NCI-H748 treated with DMSO at 0.1 percent for 48 hours (cell line): Measurements from ENCODE around the gene ITGAL.
"Not testable (repeated sequence)": the region's sequence is repeated elsewhere in the genome, so short reads cannot be mapped to it uniquely, and the experiment has no call there.

Source experiments
- DNase-seq: peaks from one replicate; lab custom pipeline; 2025; lab: John Stamatoyannopoulos, UW

Gene ITGAL

DNA sequence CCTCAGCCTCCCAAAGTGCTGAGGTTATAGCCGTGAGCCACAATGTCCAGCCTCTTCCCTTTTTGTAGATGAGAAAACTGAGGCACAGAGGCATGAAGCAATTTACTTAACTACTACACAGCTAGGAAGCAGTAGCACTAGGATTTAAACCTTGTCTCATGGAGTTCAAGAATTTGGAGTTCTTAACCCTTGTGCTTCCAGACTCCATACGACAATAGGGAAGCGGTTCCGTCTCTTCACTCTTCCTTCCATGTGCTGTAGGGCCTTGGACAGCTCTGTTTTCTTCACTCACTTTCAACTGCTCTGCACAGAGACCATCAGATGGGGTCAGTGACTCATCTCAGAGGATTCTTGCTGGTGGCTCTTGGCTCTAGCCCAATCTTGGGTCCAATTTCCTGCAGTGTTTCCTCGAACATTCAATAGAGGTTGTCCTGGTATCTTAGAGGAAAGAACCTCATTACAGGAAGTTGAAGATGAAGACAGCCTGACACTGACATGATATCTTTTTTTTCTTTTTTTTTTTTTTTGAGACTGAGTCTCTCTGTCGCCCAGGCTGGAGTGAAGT lies 19.3 kb downstream of the ITGAL start:
- no peak for DNase-seq

- no peak for DNase-seq
Observed at GRCh38 chr16:30493941-30494488, 21.5 kb downstream of the ITGAL start.

- DNase-seq, result no peak
Observed at GRCh38 chr16:30494709-30495108, 22.2 kb downstream of the ITGAL start.

GRCh38 chr16:30499284-30499683 lies 26.7 kb downstream of the ITGAL start:
- DNase-seq, result no peak

DNA sequence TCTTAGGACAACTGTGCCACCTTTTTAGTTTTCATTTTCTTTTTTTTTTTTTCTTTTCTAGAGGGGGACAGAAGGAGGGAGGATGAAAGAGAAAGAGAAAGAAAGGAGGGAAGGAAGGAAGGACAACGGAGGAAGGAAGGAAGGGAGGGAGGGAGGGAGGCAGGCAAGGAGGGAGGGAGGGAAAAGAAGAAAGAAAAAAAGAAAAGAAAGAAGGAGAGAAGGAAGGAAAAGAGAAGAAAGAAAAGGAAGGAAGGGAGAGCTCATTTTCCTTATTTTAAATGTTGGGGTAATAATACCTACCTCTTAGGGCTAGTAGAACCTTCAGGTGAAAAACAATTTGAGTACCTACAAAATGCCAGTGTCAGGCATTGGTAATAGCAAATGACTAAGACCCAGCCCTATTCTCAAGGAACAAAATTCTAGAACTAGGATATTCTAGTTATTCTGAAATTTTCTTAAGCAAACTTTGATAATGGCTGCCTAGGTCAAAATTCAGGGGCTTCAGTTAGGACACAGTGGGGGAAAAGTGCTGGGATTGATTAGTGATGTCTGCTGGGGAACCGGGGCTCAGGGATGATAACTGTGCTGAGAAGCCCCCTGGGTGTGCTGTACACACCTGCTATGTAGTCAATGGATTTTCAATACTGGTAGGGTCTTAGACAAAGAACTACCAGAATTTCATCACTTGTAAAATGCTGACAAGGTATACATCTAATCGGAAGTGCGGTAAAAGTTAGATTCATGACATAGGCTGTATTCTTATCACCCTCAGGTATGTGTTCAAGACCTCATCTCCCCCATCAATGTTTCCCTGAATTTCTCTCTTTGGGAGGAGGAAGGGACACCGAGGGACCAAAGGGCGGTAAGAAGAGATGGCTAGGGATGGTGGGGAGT lies 31.1 kb downstream of the ITGAL start:
- no peak for DNase-seq

- DNase-seq, result no peak
Observed at GRCh38 chr16:30509081-30509765, 36.7 kb downstream of the ITGAL start.

DNA sequence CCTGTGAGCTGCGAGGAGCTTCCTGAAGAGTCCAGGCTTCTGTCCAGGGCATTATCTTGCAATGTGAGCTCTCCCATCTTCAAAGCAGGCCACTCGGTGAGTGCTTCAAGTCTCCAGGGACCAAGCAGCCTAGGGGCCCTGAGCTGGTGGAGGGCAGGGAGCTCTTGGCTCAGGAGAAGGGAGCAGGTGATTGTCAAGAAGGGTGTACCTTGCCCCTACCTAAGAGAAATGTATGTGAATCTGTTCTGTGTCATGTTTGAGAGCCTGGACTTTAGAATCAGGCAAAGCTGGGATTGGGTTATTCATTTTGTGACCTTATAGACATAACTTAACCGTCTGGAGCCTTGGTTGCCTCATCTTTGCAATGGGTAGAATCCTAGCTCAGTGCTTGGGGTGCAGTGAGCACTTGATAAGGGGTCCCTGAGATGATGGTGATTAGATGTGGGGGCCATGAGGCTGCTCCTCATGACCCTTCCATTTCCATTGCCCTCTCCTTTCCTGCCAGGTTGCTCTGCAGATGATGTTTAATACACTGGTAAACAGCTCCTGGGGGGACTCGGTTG lies 37.9 kb downstream of the ITGAL start:
- no peak for DNase-seq

- no peak for DNase-seq
Observed at GRCh38 chr16:30511509-30511908, 39.0 kb downstream of the ITGAL start.

GRCh38 chr16:30515275-30515674 lies 42.7 kb downstream of the ITGAL start:
- DNase-seq, result no peak

DNA sequence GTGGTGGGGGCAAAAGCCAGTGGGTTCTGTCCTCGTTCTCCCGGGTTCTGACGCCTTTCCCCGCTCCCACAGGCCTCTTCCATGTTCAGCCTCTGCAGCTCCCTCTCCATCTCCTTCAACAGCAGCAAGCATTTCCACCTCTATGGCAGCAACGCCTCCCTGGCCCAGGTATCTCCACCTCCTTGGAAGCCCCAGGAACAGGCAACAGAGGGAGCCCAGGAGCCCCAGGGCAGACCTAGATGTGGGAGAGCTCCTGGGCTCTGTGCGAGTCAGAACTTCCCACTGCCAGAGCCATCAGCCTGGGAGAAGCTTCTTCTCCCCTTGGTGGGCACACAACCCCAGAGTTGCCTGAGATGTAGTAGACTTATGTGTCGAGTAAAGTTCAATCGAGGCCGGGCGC lies 46.0 kb downstream of the ITGAL start:
- no peak for DNase-seq

DNA sequence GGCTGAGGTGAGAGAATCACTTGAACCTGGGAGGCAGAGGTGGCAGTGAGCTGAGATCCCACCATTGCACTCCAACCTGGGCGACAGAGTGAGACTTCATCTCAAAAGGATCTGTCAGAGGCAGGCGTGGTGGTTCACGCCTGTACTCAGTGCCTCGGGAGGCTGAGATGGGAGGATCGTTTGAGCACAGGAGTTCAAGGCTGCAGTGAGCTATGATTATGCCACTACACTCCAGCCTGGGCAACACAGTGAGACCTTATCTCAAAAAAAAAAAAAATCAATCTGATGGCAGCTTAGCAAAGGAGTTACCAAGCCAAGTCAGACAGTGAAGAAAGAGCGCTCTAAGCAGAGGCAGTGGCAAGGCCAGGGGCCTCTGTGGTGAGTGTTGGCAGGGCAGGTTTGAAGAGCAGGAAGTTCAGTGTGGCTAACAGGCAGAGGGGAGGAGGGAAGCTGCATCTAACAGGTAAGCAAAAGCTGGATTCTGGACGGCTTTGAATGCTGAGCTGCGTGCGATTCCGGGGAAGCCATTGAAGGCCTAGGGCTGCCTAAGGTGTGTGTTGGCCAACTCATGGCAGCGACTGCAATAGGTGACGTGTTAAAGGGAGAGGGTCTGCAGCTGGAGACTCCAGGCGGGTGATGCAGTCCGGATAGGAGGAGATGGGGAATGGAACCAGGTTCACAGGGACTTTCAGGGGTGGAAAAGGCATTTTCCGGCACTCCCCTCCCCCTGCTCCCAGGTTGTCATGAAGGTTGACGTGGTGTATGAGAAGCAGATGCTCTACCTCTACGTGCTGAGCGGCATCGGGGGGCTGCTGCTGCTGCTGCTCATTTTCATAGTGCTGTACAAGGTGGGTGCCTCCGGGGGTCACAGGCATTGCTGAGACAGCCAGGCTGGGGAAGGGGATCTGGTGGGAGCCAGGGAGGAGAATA lies 46.8 kb downstream of the ITGAL start:
- no peak for DNase-seq

DNA sequence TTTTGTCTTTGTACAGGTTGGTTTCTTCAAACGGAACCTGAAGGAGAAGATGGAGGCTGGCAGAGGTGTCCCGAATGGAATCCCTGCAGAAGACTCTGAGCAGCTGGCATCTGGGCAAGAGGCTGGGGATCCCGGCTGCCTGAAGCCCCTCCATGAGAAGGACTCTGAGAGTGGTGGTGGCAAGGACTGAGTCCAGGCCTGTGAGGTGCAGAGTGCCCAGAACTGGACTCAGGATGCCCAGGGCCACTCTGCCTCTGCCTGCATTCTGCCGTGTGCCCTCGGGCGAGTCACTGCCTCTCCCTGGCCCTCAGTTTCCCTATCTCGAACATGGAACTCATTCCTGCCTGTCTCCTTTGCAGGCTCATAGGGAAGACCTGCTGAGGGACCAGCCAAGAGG lies 48.9 kb downstream of the ITGAL start:
- no peak for DNase-seq

DNA sequence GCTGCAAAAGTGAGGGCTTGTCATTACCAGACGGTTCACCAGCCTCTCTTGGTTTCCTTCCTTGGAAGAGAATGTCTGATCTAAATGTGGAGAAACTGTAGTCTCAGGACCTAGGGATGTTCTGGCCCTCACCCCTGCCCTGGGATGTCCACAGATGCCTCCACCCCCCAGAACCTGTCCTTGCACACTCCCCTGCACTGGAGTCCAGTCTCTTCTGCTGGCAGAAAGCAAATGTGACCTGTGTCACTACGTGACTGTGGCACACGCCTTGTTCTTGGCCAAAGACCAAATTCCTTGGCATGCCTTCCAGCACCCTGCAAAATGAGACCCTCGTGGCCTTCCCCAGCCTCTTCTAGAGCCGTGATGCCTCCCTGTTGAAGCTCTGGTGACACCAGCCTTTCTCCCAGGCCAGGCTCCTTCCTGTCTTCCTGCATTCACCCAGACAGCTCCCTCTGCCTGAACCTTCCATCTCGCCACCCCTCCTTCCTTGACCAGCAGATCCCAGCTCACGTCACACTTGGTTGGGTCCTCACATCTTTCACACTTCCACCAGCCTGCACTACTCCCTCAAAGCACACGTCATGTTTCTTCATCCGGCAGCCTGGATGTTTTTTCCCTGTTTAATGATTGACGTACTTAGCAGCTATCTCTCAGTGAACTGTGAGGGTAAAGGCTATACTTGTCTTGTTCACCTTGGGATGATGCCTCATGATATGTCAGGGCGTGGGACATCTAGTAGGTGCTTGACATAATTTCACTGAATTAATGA lies 49.5 kb downstream of the ITGAL start:
- no peak for DNase-seq

DNA sequence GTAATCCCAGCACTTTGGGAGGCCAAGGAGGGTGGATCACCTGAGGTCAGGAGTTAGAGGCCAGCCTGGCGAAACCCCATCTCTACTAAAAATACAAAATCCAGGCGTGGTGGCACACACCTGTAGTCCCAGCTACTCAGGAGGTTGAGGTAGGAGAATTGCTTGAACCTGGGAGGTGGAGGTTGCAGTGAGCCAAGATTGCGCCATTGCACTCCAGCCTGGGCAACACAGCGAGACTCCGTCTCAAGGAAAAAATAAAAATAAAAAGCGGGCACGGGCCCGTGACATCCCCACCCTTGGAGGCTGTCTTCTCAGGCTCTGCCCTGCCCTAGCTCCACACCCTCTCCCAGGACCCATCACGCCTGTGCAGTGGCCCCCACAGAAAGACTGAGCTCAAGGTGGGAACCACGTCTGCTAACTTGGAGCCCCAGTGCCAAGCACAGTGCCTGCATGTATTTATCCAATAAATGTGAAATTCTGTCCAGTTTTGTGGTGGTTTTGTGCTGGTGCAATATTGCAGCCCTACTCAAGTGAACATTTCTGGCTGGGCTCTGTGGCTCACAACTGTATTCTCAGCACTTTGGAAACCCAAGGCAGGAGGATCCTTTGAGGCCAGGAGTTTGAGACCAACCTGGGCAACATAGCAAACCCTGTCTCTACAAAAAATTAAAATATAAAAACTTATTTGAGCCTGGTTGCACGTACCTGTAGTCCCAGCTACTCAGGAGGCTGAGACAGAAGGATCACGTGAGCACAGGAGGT lies 50.3 kb downstream of the ITGAL start:
- not testable (repeated sequence) for DNase-seq

DNA sequence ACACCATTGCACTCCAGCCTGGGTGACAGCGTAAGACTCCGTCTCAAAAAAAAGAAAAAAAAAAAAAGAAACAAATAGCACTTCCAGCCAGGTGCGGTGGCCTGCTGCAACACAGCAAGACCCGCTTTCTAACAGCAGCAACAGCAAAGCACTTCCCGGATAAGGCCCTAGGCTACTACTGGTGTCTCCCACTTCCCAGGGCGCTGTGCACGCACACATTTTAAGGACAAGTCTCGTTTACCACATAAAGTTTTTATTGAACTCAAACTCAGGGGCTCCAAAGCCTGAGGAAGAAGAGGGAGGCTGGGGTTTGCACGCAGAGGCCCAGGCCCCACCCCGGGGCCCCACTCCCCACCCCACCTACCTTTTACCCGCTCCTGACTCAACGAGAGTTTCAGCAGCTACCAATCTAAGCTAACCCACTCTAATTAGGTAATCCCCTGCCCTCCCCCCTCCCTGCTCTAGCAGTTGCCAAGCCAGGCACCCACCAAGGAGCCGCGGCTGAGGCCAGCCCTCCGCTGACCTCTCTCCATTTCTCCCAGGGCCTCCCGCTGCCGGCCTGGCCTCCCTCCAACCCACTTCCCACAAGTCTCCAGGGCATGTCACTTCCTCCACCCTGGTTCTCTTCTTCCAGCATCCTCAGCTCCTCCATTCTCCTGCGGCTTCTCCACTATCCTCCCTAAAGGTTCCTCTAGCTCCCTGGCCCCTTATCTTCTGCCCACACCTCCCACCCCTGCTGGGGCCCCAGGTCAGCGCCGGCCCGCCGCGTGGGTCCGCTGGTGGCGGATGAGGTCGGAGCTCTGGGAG lies 51.4 kb downstream of the ITGAL start:
- no peak for DNase-seq

DNA sequence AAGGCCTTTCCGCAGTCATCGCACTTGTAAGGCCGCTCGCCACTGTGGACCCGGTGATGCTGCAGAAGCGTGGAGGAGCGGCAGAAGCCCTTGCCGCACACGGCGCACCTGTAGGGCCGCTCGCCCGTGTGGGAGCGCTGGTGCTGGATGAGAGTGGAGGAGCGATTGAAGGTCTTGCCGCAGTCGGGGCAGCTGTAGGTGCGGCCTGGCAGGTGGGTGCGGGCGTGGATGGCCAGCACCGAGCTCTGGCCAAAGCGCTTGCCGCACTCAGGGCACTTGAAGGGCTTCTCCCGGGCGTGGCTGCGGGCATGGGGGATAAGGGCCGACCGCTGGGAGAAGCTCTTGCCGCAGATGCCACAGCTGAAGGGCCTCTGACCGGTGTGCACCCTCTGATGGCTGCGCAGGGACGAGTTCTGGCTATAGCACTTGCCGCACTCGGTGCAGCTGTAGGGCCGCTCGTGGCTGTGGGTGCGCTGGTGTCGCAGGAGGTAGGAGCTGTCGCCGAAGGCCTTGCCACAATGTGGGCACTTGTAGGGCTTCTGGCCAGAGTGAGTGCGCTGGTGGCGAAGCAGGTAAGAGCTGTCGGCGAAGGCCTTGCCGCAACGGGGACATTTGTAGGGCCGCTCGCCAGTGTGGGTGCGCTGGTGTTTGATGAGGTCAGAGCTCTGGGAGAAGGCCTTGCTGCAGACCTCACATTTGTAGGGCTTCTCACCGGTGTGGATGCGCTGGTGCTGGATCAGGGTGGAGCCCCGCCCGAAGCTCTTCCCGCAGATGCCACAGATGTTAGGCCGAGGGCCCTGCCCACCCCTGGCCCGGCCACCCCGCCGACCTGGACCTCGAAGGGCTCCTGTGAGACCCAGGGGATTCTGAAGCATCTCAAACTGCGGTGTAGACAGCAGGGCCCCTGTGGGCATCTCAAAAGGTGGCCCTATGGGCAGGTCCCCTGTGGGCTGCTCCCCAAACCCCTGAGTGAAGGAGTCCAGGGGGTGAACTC lies 52.3 kb downstream of the ITGAL start:
- DNase-seq, result no peak

DNA sequence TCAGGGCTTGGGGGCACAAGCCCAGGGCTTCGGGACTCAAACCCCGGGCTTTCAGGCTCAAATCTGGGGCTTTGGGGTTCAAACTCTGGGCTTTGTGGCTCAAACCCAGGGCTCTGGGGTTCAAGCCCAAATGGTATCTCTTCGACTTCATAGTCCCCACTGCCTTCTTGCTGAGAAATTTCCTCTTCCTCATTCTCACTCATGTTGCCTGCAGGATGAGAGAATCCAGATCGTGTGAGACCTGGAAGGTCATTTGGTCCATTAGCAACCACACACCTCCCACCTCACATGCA lies 53.2 kb downstream of the ITGAL start:
- no peak for DNase-seq
